ENCODE results near the gene CTSC. TPM values are rescaled to one million over a fixed set of nuclear protein-coding genes. Genes with fewer than 3 reads are reported as not detected.

Gene CTSC
- total RNA-seq, 1 experiment from 2014 or later = 3.6 TPM

- Histone ChIP-seq H3K4me3 (no peak overlapping the region), H3K27me3 (replicated peaks) (no peaks in the 10 kb centered on the region), H3K27ac (no peak overlapping the region), H3K36me3 (no peaks in the 10 kb centered on the region), H3K4me1 (replicated peaks) (peaks cover 15% of the 10 kb centered on the region), H3K9me3 (replicated peaks) (no peaks in the 10 kb centered on the region)
- no peak for DNase-seq (ENCODE audit: low read depth in 1 of 2, low spot score in 2 of 2)
These were observed 22.0 kb upstream of the CTSC start for GRCh38 chr11:88359541-88359940.

- no peak for DNase-seq (ENCODE audit: low read depth in 1 of 2, low spot score in 2 of 2)
- Histone ChIP-seq H3K27ac (no peak overlapping the region), H3K36me3 (no peaks in the 10 kb centered on the region), H3K9me3 (replicated peaks) (no peaks in the 10 kb centered on the region), H3K4me3 (no peak overlapping the region), H3K4me1 (replicated peaks) (peaks cover 15% of the 10 kb centered on the region), H3K27me3 (replicated peaks) (no peaks in the 10 kb centered on the region)
These were observed 21.6 kb upstream of the CTSC start for GRCh38 chr11:88359114-88359513.

- H3K27me3 ChIP-seq (replicated peaks) = no peaks in the 10 kb centered on the region
- H3K36me3 ChIP-seq = no peaks in the 10 kb centered on the region
- no peak overlapping the region for H3K4me3 ChIP-seq
- peaks cover 15% of the 10 kb centered on the region for H3K4me1 ChIP-seq (replicated peaks)
- no peak overlapping the region for H3K27ac ChIP-seq
- no peak for DNase-seq (ENCODE audit: low read depth in 1 of 2, low spot score in 2 of 2)
- no peaks in the 10 kb centered on the region for H3K9me3 ChIP-seq (replicated peaks)
These were observed 20.5 kb upstream of the CTSC start for GRCh38 chr11:88358040-88358431.

- DNase-seq (ENCODE audit: low read depth in 1 of 2, low spot score in 2 of 2) = peak in 1 of 2 experiments; percentile 55
- no peak overlapping the region for H3K4me3 ChIP-seq
These were observed 19.9 kb upstream of the CTSC start for GRCh38 chr11:88357323-88358039.

GRCh38 chr11:88355887-88356286, 18.4 kb upstream of the CTSC start:
- DNase-seq (ENCODE audit: low read depth in 1 of 2, low spot score in 2 of 2) = no peak

More at GRCh38 chr11:88357323-88358039, 19.9 kb upstream of the CTSC start:
- no peaks in the 10 kb centered on the region for H3K9me3 ChIP-seq (replicated peaks)
- H3K27ac ChIP-seq = 0 out of 2 replicates have a peak overlapping the region, but pooled peaks have one; percentile 32
- peaks cover 15% of the 10 kb centered on the region for H3K4me1 ChIP-seq (replicated peaks)
- no peaks in the 10 kb centered on the region for H3K36me3 ChIP-seq
- H3K27me3 ChIP-seq (replicated peaks) = no peaks in the 10 kb centered on the region

GRCh38 chr11:88354912-88355311, 17.4 kb upstream of the CTSC start:
- Histone ChIP-seq H3K27ac (no peak overlapping the region), H3K4me3 (no peak overlapping the region), H3K4me1 (replicated peaks) (peaks cover 15% of the 10 kb centered on the region), H3K36me3 (no peaks in the 10 kb centered on the region), H3K27me3 (replicated peaks) (no peaks in the 10 kb centered on the region), H3K9me3 (replicated peaks) (no peaks in the 10 kb centered on the region)
- no peak for DNase-seq (ENCODE audit: low read depth in 1 of 2, low spot score in 2 of 2)

More at GRCh38 chr11:88355887-88356286, 18.4 kb upstream of the CTSC start:
- Histone ChIP-seq H3K4me3 (no peak overlapping the region), H3K27ac (no peak overlapping the region), H3K36me3 (no peaks in the 10 kb centered on the region), H3K27me3 (replicated peaks) (no peaks in the 10 kb centered on the region), H3K9me3 (replicated peaks) (no peaks in the 10 kb centered on the region), H3K4me1 (replicated peaks) (peaks cover 15% of the 10 kb centered on the region)

GRCh38 chr11:88353835-88354496, 16.4 kb upstream of the CTSC start:
- H3K36me3 ChIP-seq = no peaks in the 10 kb centered on the region
- DNase-seq (ENCODE audit: low read depth in 1 of 2, low spot score in 2 of 2) = no peak
- no peaks in the 10 kb centered on the region for H3K27me3 ChIP-seq (replicated peaks)
- H3K4me3 ChIP-seq = no peak overlapping the region
- H3K27ac ChIP-seq = no peak overlapping the region
- H3K4me1 ChIP-seq (replicated peaks) = peaks cover 15% of the 10 kb centered on the region
- no peaks in the 10 kb centered on the region for H3K9me3 ChIP-seq (replicated peaks)

GRCh38 chr11:88353386-88353785, 15.8 kb upstream of the CTSC start:
- no peaks in the 10 kb centered on the region for H3K36me3 ChIP-seq
- H3K4me1 ChIP-seq (replicated peaks) = peaks cover 14% of the 10 kb centered on the region
- no peak for DNase-seq (ENCODE audit: low read depth in 1 of 2, low spot score in 2 of 2)
- H3K27ac ChIP-seq = no peak overlapping the region
- H3K9me3 ChIP-seq (replicated peaks) = no peaks in the 10 kb centered on the region
- no peaks in the 10 kb centered on the region for H3K27me3 ChIP-seq (replicated peaks)
- H3K4me3 ChIP-seq = no peak overlapping the region

GRCh38 chr11:88352139-88352538, 14.6 kb upstream of the CTSC start:
- Histone ChIP-seq H3K9me3 (replicated peaks) (no peaks in the 10 kb centered on the region), H3K4me1 (replicated peaks) (peaks cover 1% of the 10 kb centered on the region), H3K36me3 (no peaks in the 10 kb centered on the region), H3K27ac (no peak overlapping the region), H3K27me3 (replicated peaks) (no peaks in the 10 kb centered on the region), H3K4me3 (no peak overlapping the region)
- DNase-seq (ENCODE audit: low read depth in 1 of 2, low spot score in 2 of 2) = no peak

- no peaks in the 10 kb centered on the region for H3K4me1 ChIP-seq (replicated peaks)
- H3K9me3 ChIP-seq (replicated peaks) = no peaks in the 10 kb centered on the region
- no peaks in the 10 kb centered on the region for H3K36me3 ChIP-seq
- no peak for DNase-seq (ENCODE audit: low read depth in 1 of 2, low spot score in 2 of 2)
- no peaks in the 10 kb centered on the region for H3K27me3 ChIP-seq (replicated peaks)
- H3K27ac ChIP-seq = no peak overlapping the region
- no peak overlapping the region for H3K4me3 ChIP-seq
These were observed 11.3 kb upstream of the CTSC start for GRCh38 chr11:88348870-88349269.

- Histone ChIP-seq H3K9me3 (replicated peaks) (no peaks in the 10 kb centered on the region), H3K36me3 (no peaks in the 10 kb centered on the region), H3K4me1 (replicated peaks) (no peaks in the 10 kb centered on the region), H3K4me3 (no peak overlapping the region), H3K27me3 (replicated peaks) (no peaks in the 10 kb centered on the region), H3K27ac (no peak overlapping the region)
- no peak for DNase-seq (ENCODE audit: low read depth in 1 of 2, low spot score in 2 of 2)
These were observed 8.4 kb upstream of the CTSC start for GRCh38 chr11:88345949-88346348.

- Histone ChIP-seq H3K36me3 (no peaks in the 10 kb centered on the region), H3K4me3 (no peak overlapping the region), H3K27ac (no peak overlapping the region), H3K27me3 (replicated peaks) (no peaks in the 10 kb centered on the region), H3K9me3 (replicated peaks) (no peaks in the 10 kb centered on the region), H3K4me1 (replicated peaks) (no peaks in the 10 kb centered on the region)
- DNase-seq (ENCODE audit: low read depth in 1 of 2, low spot score in 2 of 2) = no peak
These were observed 7.9 kb upstream of the CTSC start for GRCh38 chr11:88345408-88345807.

- Histone ChIP-seq H3K4me1 (replicated peaks) (no peaks in the 10 kb centered on the region), H3K36me3 (no peaks in the 10 kb centered on the region), H3K27me3 (replicated peaks) (no peaks in the 10 kb centered on the region), H3K9me3 (replicated peaks) (no peaks in the 10 kb centered on the region), H3K27ac (no peak overlapping the region), H3K4me3 (no peak overlapping the region)
- no peak for DNase-seq (ENCODE audit: low read depth in 1 of 2, low spot score in 2 of 2)
These were observed 7.3 kb upstream of the CTSC start for GRCh38 chr11:88344869-88345268.

- Histone ChIP-seq H3K4me1 (replicated peaks) (no peaks in the 10 kb centered on the region), H3K36me3 (no peaks in the 10 kb centered on the region), H3K27me3 (replicated peaks) (no peaks in the 10 kb centered on the region), H3K9me3 (replicated peaks) (no peaks in the 10 kb centered on the region), H3K4me3 (no peak overlapping the region), H3K27ac (no peak overlapping the region)
- DNase-seq (ENCODE audit: low read depth in 1 of 2, low spot score in 2 of 2) = no peak
These were observed 4.2 kb upstream of the CTSC start for GRCh38 chr11:88341522-88342251.

Data from SJSA1 (cell line).